Suprapubic skin (tissue), 3 donors: Measurements from ENCODE around the gene CC2D1A.

Experiments used
- POLR2A ChIP-seq, 2 donors: fragments of 450-650 bp; IDR thresholded peaks; one replicate each; pipeline ENCODE4 v1.6.1; 2017; ENCODE audit warnings: antibody characterized with exemption in 2 of 2, mild to moderate bottlenecking in 2 of 2, moderate library complexity in 2 of 2
- TF ChIP-seq, protein P1 (sequence below), 2 donors: fragments of 200-600 bp in 1 of 2; fragments of 450-650 bp in 1 of 2; sonication (generic) in 1 of 2; IDR thresholded peaks; one replicate each; pipeline ENCODE4 v1.5.1; 2016 to 2019; ENCODE audit warnings: antibody characterized with exemption in 2 of 2, mild to moderate bottlenecking in 1 of 2, moderate library complexity in 1 of 2

- no peak for TF ChIP-seq POLR2A (IDR thresholded peaks at IDR 0.05)
- TF ChIP-seq, protein P1, sequence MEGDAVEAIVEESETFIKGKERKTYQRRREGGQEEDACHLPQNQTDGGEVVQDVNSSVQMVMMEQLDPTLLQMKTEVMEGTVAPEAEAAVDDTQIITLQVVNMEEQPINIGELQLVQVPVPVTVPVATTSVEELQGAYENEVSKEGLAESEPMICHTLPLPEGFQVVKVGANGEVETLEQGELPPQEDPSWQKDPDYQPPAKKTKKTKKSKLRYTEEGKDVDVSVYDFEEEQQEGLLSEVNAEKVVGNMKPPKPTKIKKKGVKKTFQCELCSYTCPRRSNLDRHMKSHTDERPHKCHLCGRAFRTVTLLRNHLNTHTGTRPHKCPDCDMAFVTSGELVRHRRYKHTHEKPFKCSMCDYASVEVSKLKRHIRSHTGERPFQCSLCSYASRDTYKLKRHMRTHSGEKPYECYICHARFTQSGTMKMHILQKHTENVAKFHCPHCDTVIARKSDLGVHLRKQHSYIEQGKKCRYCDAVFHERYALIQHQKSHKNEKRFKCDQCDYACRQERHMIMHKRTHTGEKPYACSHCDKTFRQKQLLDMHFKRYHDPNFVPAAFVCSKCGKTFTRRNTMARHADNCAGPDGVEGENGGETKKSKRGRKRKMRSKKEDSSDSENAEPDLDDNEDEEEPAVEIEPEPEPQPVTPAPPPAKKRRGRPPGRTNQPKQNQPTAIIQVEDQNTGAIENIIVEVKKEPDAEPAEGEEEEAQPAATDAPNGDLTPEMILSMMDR (IDR thresholded peaks at IDR 0.05) = no peak
Measured at GRCh38 chr19:13896227-13896626, 9.8 kb upstream of the CC2D1A start.
